GM23338 (cell line): ENCODE measurements around the gene GPR152. TPM values are rescaled to one million over a fixed set of nuclear protein-coding genes. Genes with fewer than 3 reads are reported as not detected.

Experiments used
- ATAC-seq: fragments of 200-7000 bp; cut with Tn5 transposase; 3 replicates; pipeline ENCODE4 v1.9.1; 2020
- DNase-seq: peaks from one replicate; pipeline ENCODE4 v3.0.0-alpha.2; 2015; ENCODE audit warnings: low spot score
- H2AFZ ChIP-seq: fragments of 200-600 bp; sonication (generic); 2 replicates; pipeline ENCODE4 v1.8.0; 2016; ENCODE audit warnings: antibody characterized with exemption, mild to moderate bottlenecking, moderate library complexity
- H3F3A ChIP-seq: fragments of 200-600 bp; sonication (generic); replicated peaks from 2 replicates; pipeline ENCODE4 v1.8.0; 2017; ENCODE audit warnings: antibody characterized with exemption, mixed run types, low read depth
- H3K27ac ChIP-seq: fragments of 200-600 bp; sonication (generic); 2 replicates; pipeline ENCODE4 v1.6.1; 2016; ENCODE audit warnings: low read depth
- H3K27me3 ChIP-seq: fragments of 200-600 bp; sonication (generic); 2 replicates; pipeline ENCODE4 v1.8.0; 2016; ENCODE audit warnings: mild to moderate bottlenecking, mixed run types, moderate library complexity; ENCODE audit not compliant: insufficient read depth
- H3K36me3 ChIP-seq: fragments of 200-600 bp; sonication (generic); 2 replicates; pipeline ENCODE4 v1.8.0; 2016; ENCODE audit warnings: mild to moderate bottlenecking; ENCODE audit not compliant: insufficient read depth
- H3K4me1 ChIP-seq: fragments of 200-600 bp; sonication (generic); 2 replicates; pipeline ENCODE4 v1.8.0; 2016; ENCODE audit warnings: mild to moderate bottlenecking, moderate library complexity; ENCODE audit not compliant: insufficient read depth
- H3K4me2 ChIP-seq: fragments of 200-600 bp; sonication (generic); 2 replicates; pipeline ENCODE4 v1.7.1; 2017; ENCODE audit warnings: mixed run types
- H3K4me3 ChIP-seq: fragments of 200-600 bp; sonication (generic); 2 replicates; pipeline ENCODE4 v1.6.1; 2016; ENCODE audit warnings: mixed run types
- H3K79me2 ChIP-seq: fragments of 200-600 bp; sonication (generic); replicated peaks from 2 replicates; pipeline ENCODE4 v1.8.0; 2017; ENCODE audit warnings: mild to moderate bottlenecking; ENCODE audit not compliant: insufficient read depth
- H3K9me2 ChIP-seq: fragments of 200-600 bp; sonication (generic); 2 replicates; pipeline ENCODE4 v1.8.0; 2017; ENCODE audit not compliant: insufficient read depth
- H4K20me1 ChIP-seq: fragments of 200-600 bp; sonication (generic); replicated peaks from 2 replicates; pipeline ENCODE4 v1.8.0; 2017; ENCODE audit warnings: mild to moderate bottlenecking; ENCODE audit not compliant: insufficient read depth
- H3K27ac Mint-ChIP-seq: 2 replicates; pipeline ENCODE4 v1.8.0; 2020; ENCODE audit warnings: inconsistent platforms, mild to moderate bottlenecking, moderate library complexity, mixed read lengths
- H3K27me3 Mint-ChIP-seq: 3 replicates; pipeline ENCODE4 v1.8.0; 2022; ENCODE audit warnings: low read depth, mild to moderate bottlenecking, moderate library complexity, mixed read lengths, inconsistent platforms; ENCODE audit not compliant: insufficient read depth, poor library complexity
- H3K36me3 Mint-ChIP-seq: 3 replicates; pipeline ENCODE4 v1.8.0; 2021; ENCODE audit warnings: low read depth, mild to moderate bottlenecking, inconsistent platforms, moderate library complexity, mixed read lengths
- H3K4me1 Mint-ChIP-seq: 3 replicates; pipeline ENCODE4 v1.8.0; 2020; ENCODE audit warnings: mild to moderate bottlenecking, inconsistent platforms, mixed read lengths
- H3K4me3 Mint-ChIP-seq: 3 replicates; pipeline ENCODE4 v1.8.0; 2021; ENCODE audit warnings: moderate library complexity, mild to moderate bottlenecking, inconsistent platforms, mixed read lengths
- H3K9me3 Mint-ChIP-seq: 3 replicates; pipeline ENCODE4 v1.8.0; 2020; ENCODE audit warnings: moderate library complexity, mild to moderate bottlenecking, inconsistent platforms, mixed read lengths
- CREB1 ChIP-seq: fragments of 250-450 bp; sonication (Bioruptor Pico); IDR thresholded peaks from 2 replicates; pipeline ENCODE4 v1.5.0; 2020; ENCODE audit warnings: low read depth, mild to moderate bottlenecking, moderate library complexity
- CTCF ChIP-seq, 2 experiments: fragments of 200-600 bp in 1 of 2; sonication (generic) in 1 of 2; conservative IDR thresholded peaks; 2 replicates each; pipeline versions ENCODE4 v1.5.1 to v1.6.1; 2016 to 2017; ENCODE audit warnings: antibody characterized with exemption in 2 of 2, low read depth in 2 of 2, mild to moderate bottlenecking in 2 of 2, moderate library complexity in 1 of 2
- EZH2 ChIP-seq: fragments of 200-600 bp; sonication (generic); IDR thresholded peaks from one replicate; pipeline ENCODE4 v1.8.0; 2017; ENCODE audit warnings: antibody characterized with exemption, mild to moderate bottlenecking, low read depth; ENCODE audit not compliant: unreplicated experiment
- EZH2phosphoT487 ChIP-seq: fragments of 200-600 bp; sonication (generic); IDR thresholded peaks from one replicate; pipeline ENCODE4 v1.8.1; 2018; ENCODE audit warnings: antibody characterized with exemption; ENCODE audit not compliant: unreplicated experiment
- JUNB ChIP-seq: IDR thresholded peaks from one replicate; pipeline ENCODE4 v1.6.1; 2016; ENCODE audit warnings: antibody characterized with exemption; ENCODE audit not compliant: unreplicated experiment
- NANOG ChIP-seq: IDR thresholded peaks from 2 replicates; pipeline ENCODE4 v1.6.1; 2016; ENCODE audit warnings: antibody characterized with exemption, borderline replicate concordance
- POLR2AphosphoS5 ChIP-seq: IDR thresholded peaks from 2 replicates; pipeline ENCODE4 v1.6.1; 2016; ENCODE audit warnings: antibody characterized with exemption, low read depth
- REST ChIP-seq: IDR thresholded peaks from one replicate; pipeline ENCODE4 v1.6.1; 2018; ENCODE audit warnings: antibody characterized with exemption; ENCODE audit not compliant: unreplicated experiment
- STAT1 ChIP-seq: IDR thresholded peaks from one replicate; pipeline ENCODE4 v1.6.1; 2016; ENCODE audit warnings: antibody characterized with exemption; ENCODE audit not compliant: unreplicated experiment
- ZNF114 ChIP-seq: fragments of 250-450 bp; sonication (Bioruptor Pico); IDR thresholded peaks from 2 replicates; pipeline ENCODE4 v1.5.0; 2020; ENCODE audit warnings: mild to moderate bottlenecking, moderate library complexity
- polyA plus RNA-seq: library from polyadenylated mRNA; unstranded; fragments of >200 nt; fragmentation: Nextera tagmentation; extraction: Ambion mirVana; gene quantifications from 2 replicates; pipeline ENCODE4 v1.2.1, GENCODE V29; 2016
- total RNA-seq: library from RNA; depleted of rRNA; stranded (reverse); fragments of >200 nt; shearing (Covaris generic); gene quantifications from 2 replicates; pipeline ENCODE4 v1.2.3, GENCODE V29; 2014
- TF ChIP-seq, protein P1 (sequence below): fragments of 250-450 bp; sonication (Bioruptor Pico); IDR thresholded peaks from 2 replicates; pipeline ENCODE4 v1.5.0; 2020; ENCODE audit warnings: mild to moderate bottlenecking, moderate library complexity

GPR152 gene
- total and polyA plus RNA-seq, 2 experiments from 2014 or later = not detected

DNA sequence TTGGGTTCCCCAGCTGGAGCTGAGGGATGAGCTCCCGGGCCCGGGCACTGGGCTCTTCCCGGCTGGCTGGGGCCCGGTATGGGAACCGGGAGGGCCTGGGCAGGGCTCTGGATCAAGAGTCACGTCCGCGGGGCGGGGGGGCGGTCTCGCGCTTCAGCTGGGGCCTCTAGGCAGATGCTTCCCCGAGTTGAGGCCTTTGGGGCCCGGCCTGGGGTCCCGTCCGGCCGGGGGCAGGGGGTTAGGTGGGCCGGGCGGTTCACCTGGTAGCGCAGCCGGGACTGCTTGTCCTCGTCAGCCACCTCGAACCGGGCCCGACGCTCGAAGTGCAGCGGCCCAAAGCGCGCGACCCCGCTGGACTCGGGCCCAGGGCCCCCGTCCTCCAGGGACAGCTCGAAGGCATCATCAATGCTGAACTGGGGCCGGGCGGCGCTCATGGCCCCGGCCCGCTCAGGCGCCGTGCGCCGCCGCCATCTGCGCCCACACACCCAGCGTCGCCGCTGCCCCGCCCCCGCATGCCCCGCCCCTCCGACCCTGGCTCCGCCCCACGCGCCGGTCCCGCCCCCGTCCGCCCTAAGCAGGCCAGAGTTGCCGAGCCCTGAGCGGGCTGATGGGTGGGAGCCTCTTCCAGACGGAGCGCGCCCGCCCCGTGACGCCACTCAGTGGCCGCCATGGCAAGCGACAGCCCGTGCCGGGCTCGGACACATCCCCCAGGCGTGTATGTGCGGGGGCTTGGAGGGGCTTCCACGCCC lies 16.4 kb upstream of the GPR152 start, which contains the start of gene TMEM134 (continued):
- no peak for TF ChIP-seq JUNB
- TF ChIP-seq ZNF114 (CRISPR knock-in tag) = no peak
- TF ChIP-seq EZH2phosphoT487 = no peak
- TF ChIP-seq CTCF (conservative IDR thresholded peaks at IDR 0.05; ENCODE audit: low read depth in 2 of 2) = peak in 1 of 2 experiments; percentile 62; a peak in 3 of 4 replicates
- TF ChIP-seq REST = no peak
- TF ChIP-seq STAT1 = no peak

DNA sequence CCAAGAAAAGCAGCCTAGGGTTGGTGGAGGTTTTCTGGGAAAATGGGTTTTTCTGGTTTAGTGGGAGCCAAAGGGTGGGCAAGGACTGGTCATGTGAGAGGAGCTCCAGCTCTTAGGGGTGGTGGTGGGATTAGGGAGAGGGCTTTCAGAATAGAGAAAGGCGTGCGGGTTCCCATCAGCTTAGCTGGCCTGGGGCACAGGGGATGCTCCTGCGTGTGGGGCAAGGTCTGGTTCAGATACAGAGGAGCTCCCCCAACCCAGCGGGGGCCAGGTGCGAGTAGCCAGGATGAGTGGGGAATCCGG lies 15.9 kb upstream of the GPR152 start:
- peak overlapping the region; percentile 78 for H2AFZ ChIP-seq
- peaks cover 9% of the 10 kb centered on the region; the same call in 1 of the 2 replicates for H3K79me2 ChIP-seq
- H3K27me3 Mint-ChIP-seq = peaks cover 20% of the 10 kb centered on the region
- peak overlapping the region; percentile 92 for H3K4me3 ChIP-seq
- no peaks in the 10 kb centered on the region for H3K9me2 ChIP-seq
- H3K36me3 Mint-ChIP-seq = no peaks in the 10 kb centered on the region; the same call in 2 of the 3 replicates
- H3K4me1 Mint-ChIP-seq = peaks cover 15% of the 10 kb centered on the region
- ATAC-seq (no peak; the same call in 2 of the 3 replicates), DNase-seq (peak; percentile 58)
- no peaks in the 10 kb centered on the region for H4K20me1 ChIP-seq
- no peak overlapping the region for H3K27ac ChIP-seq
- H3K4me2 ChIP-seq = peak overlapping the region; percentile 93
- no peaks in the 10 kb centered on the region for H3K27me3 ChIP-seq
- H3K9me3 Mint-ChIP-seq = no peaks in the 10 kb centered on the region
- H3K36me3 ChIP-seq = no peaks in the 10 kb centered on the region
- peak overlapping the region; percentile 93 for H3K27ac Mint-ChIP-seq
- H3K4me1 ChIP-seq = peaks cover 13% of the 10 kb centered on the region; the same call in 1 of the 2 replicates
- H3K4me3 Mint-ChIP-seq = peak overlapping the region; percentile 88
- H3F3A ChIP-seq = no peaks in the 10 kb centered on the region
- no peak for TF ChIP-seq EZH2
- TF ChIP-seq CTCF (conservative IDR thresholded peaks at IDR 0.05; ENCODE audit: low read depth in 2 of 2) = no peak
- no peak for TF ChIP-seq POLR2AphosphoS5
- no peak for TF ChIP-seq NANOG
- TF ChIP-seq EZH2phosphoT487 = no peak
- TF ChIP-seq, protein P1, sequence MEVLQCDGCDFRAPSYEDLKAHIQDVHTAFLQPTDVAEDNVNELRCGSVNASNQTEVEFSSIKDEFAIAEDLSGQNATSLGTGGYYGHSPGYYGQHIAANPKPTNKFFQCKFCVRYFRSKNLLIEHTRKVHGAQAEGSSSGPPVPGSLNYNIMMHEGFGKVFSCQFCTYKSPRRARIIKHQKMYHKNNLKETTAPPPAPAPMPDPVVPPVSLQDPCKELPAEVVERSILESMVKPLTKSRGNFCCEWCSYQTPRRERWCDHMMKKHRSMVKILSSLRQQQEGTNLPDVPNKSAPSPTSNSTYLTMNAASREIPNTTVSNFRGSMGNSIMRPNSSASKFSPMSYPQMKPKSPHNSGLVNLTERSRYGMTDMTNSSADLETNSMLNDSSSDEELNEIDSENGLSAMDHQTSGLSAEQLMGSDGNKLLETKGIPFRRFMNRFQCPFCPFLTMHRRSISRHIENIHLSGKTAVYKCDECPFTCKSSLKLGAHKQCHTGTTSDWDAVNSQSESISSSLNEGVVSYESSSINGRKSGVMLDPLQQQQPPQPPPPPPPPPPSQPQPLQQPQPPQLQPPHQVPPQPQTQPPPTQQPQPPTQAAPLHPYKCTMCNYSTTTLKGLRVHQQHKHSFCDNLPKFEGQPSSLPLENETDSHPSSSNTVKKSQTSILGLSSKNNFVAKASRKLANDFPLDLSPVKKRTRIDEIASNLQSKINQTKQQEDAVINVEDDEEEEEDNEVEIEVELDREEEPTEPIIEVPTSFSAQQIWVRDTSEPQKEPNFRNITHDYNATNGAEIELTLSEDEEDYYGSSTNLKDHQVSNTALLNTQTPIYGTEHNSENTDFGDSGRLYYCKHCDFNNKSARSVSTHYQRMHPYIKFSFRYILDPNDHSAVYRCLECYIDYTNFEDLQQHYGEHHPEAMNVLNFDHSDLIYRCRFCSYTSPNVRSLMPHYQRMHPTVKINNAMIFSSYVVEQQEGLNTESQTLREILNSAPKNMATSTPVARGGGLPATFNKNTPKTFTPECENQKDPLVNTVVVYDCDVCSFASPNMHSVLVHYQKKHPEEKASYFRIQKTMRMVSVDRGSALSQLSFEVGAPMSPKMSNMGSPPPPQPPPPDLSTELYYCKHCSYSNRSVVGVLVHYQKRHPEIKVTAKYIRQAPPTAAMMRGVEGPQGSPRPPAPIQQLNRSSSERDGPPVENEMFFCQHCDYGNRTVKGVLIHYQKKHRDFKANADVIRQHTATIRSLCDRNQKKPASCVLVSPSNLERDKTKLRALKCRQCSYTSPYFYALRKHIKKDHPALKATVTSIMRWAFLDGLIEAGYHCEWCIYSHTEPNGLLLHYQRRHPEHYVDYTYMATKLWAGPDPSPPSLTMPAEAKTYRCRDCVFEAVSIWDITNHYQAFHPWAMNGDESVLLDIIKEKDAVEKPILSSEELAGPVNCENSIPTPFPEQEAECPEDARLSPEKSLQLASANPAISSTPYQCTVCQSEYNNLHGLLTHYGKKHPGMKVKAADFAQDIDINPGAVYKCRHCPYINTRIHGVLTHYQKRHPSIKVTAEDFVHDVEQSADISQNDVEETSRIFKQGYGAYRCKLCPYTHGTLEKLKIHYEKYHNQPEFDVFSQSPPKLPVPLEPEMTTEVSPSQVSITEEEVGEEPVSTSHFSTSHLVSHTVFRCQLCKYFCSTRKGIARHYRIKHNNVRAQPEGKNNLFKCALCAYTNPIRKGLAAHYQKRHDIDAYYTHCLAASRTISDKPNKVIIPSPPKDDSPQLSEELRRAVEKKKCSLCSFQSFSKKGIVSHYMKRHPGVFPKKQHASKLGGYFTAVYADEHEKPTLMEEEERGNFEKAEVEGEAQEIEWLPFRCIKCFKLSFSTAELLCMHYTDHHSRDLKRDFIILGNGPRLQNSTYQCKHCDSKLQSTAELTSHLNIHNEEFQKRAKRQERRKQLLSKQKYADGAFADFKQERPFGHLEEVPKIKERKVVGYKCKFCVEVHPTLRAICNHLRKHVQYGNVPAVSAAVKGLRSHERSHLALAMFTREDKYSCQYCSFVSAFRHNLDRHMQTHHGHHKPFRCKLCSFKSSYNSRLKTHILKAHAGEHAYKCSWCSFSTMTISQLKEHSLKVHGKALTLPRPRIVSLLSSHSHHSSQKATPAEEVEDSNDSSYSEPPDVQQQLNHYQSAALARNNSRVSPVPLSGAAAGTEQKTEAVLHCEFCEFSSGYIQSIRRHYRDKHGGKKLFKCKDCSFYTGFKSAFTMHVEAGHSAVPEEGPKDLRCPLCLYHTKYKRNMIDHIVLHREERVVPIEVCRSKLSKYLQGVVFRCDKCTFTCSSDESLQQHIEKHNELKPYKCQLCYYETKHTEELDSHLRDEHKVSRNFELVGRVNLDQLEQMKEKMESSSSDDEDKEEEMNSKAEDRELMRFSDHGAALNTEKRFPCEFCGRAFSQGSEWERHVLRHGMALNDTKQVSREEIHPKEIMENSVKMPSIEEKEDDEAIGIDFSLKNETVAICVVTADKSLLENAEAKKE (CRISPR knock-in tag) = no peak
- no peak for TF ChIP-seq CREB1
